Measurements from ENCODE around the gene TBX1. TPM values are rescaled to one million over a fixed set of nuclear protein-coding genes. Genes with fewer than 3 reads are reported as not detected.

TBX1 gene
- total RNA-seq, 1 donor from 2014 or later: 24.2 TPM

- H3K27me3 Mint-ChIP-seq (ENCODE audit: unreplicated experiment): no peaks in the 10 kb centered on the region
- H3K27ac Mint-ChIP-seq (ENCODE audit: unreplicated experiment): no peak overlapping the region
- peaks cover 21% of the 10 kb centered on the region for H3K9me3 Mint-ChIP-seq (ENCODE audit: unreplicated experiment)
- peaks cover 21% of the 10 kb centered on the region for H3K4me1 Mint-ChIP-seq (ENCODE audit: unreplicated experiment)
- no peak for DNase-seq (ENCODE audit: extremely low spot score, unreplicated experiment)
- H3K36me3 Mint-ChIP-seq (ENCODE audit: unreplicated experiment): peaks cover 17% of the 10 kb centered on the region
- TF ChIP-seq CTCF (IDR thresholded peaks at IDR 0.05): no peak
- no peak overlapping the region for H3K4me3 Mint-ChIP-seq (ENCODE audit: unreplicated experiment)
Measured at GRCh38 chr22:19795617-19796008, 35.0 kb downstream of the TBX1 start.

GRCh38 chr22:19796160-19796559 is 35.6 kb downstream of the TBX1 start:
- TF ChIP-seq CTCF (IDR thresholded peaks at IDR 0.05): no peak
- Mint-ChIP-seq H3K4me3 (ENCODE audit: unreplicated experiment) (no peak overlapping the region), H3K27me3 (ENCODE audit: unreplicated experiment) (no peaks in the 10 kb centered on the region), H3K9me3 (ENCODE audit: unreplicated experiment) (peaks cover 21% of the 10 kb centered on the region), H3K27ac (ENCODE audit: unreplicated experiment) (no peak overlapping the region), H3K36me3 (ENCODE audit: unreplicated experiment) (peaks cover 15% of the 10 kb centered on the region), H3K4me1 (ENCODE audit: unreplicated experiment) (peaks cover 21% of the 10 kb centered on the region)
- DNase-seq (ENCODE audit: extremely low spot score, unreplicated experiment): no peak

- Mint-ChIP-seq H3K27ac (ENCODE audit: unreplicated experiment) (no peak overlapping the region), H3K4me3 (ENCODE audit: unreplicated experiment) (no peak overlapping the region), H3K9me3 (ENCODE audit: unreplicated experiment) (peaks cover 13% of the 10 kb centered on the region), H3K36me3 (ENCODE audit: unreplicated experiment) (peaks cover 4% of the 10 kb centered on the region), H3K4me1 (ENCODE audit: unreplicated experiment) (peaks cover 25% of the 10 kb centered on the region), H3K27me3 (ENCODE audit: unreplicated experiment) (no peaks in the 10 kb centered on the region)
- DNase-seq (ENCODE audit: extremely low spot score, unreplicated experiment): no peak
- no peak for TF ChIP-seq CTCF (IDR thresholded peaks at IDR 0.05)
Measured at GRCh38 chr22:19797086-19798002, 36.8 kb downstream of the TBX1 start.

- no peak for TF ChIP-seq CTCF (IDR thresholded peaks at IDR 0.05)
- Mint-ChIP-seq H3K4me3 (ENCODE audit: unreplicated experiment) (no peak overlapping the region), H3K36me3 (ENCODE audit: unreplicated experiment) (peaks cover 2% of the 10 kb centered on the region), H3K27ac (ENCODE audit: unreplicated experiment) (no peak overlapping the region), H3K9me3 (ENCODE audit: unreplicated experiment) (peaks cover 8% of the 10 kb centered on the region), H3K27me3 (ENCODE audit: unreplicated experiment) (no peaks in the 10 kb centered on the region), H3K4me1 (ENCODE audit: unreplicated experiment) (peaks cover 28% of the 10 kb centered on the region)
- no peak for DNase-seq (ENCODE audit: extremely low spot score, unreplicated experiment)
Measured at GRCh38 chr22:19798003-19798665, 37.6 kb downstream of the TBX1 start.

DNA sequence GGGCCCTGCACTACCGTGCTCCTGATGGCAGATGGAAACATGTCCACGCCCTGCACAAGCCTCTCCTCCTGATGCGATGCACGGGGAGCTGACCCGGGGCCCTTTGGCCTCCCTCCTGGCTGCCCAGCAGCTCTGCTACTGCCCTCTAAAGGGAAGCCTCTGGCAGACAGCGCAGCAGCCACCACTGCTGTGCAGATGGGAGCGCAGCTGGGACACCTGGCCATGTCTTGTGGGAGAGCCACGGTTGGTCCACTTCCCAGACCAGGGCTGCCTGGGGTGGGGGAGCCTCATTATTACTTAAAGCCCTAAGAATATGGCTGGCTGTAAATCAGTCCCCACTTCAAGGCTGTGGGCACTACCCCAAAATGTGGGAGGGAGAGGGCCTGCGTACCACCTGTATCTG is 38.3 kb downstream of the TBX1 start:
- H3K27ac Mint-ChIP-seq (ENCODE audit: unreplicated experiment): no peak overlapping the region
- H3K27me3 Mint-ChIP-seq (ENCODE audit: unreplicated experiment): no peaks in the 10 kb centered on the region
- TF ChIP-seq CTCF (IDR thresholded peaks at IDR 0.05): no peak
- H3K4me1 Mint-ChIP-seq (ENCODE audit: unreplicated experiment): peaks cover 25% of the 10 kb centered on the region
- H3K4me3 Mint-ChIP-seq (ENCODE audit: unreplicated experiment): no peak overlapping the region
- H3K36me3 Mint-ChIP-seq (ENCODE audit: unreplicated experiment): peaks cover 2% of the 10 kb centered on the region
- peaks cover under 1% of the 10 kb centered on the region for H3K9me3 Mint-ChIP-seq (ENCODE audit: unreplicated experiment)
- no peak for DNase-seq (ENCODE audit: extremely low spot score, unreplicated experiment)
